WERI-Rb-1 (cell line): ENCODE data around the gene NAT16.

Experiments
- DNase-seq: peaks from one replicate; pipeline ENCODE4 v3.0.0-alpha.2; 2020
- H3K27ac ChIP-seq: fragments of 250-450 bp; sonication (Bioruptor Pico); 2 replicates; pipeline ENCODE4 v1.5.1; 2020; ENCODE audit warnings: mild to moderate bottlenecking, moderate library complexity
- H3K27me3 ChIP-seq: fragments of 250-450 bp; sonication (Bioruptor Pico); 2 replicates; pipeline ENCODE4 v1.5.1; 2021; ENCODE audit warnings: mild to moderate bottlenecking, low read depth, moderate library complexity; ENCODE audit not compliant: insufficient read depth, severe bottlenecking
- H3K36me3 ChIP-seq: fragments of 250-450 bp; sonication (Bioruptor Pico); 2 replicates; pipeline ENCODE4 v1.5.1; 2020; ENCODE audit warnings: mild to moderate bottlenecking, moderate library complexity
- H3K4me3 ChIP-seq: 2 replicates; pipeline ENCODE4 v1.5.1; 2011; ENCODE audit warnings: low read depth, mild to moderate bottlenecking, control low read depth, low read length
- H3K9me3 ChIP-seq: fragments of 250-450 bp; sonication (Bioruptor Pico); 2 replicates; pipeline ENCODE4 v1.5.1; 2021; ENCODE audit warnings: mild to moderate bottlenecking, moderate library complexity; ENCODE audit not compliant: severe bottlenecking
- TF ChIP-seq, protein P1 (sequence below): IDR thresholded peaks from 2 replicates; pipeline ENCODE4 v1.5.1; 2011; ENCODE audit warnings: low read depth, mild to moderate bottlenecking, control low read depth, inconsistent platforms, low read length

Gene NAT16

DNA sequence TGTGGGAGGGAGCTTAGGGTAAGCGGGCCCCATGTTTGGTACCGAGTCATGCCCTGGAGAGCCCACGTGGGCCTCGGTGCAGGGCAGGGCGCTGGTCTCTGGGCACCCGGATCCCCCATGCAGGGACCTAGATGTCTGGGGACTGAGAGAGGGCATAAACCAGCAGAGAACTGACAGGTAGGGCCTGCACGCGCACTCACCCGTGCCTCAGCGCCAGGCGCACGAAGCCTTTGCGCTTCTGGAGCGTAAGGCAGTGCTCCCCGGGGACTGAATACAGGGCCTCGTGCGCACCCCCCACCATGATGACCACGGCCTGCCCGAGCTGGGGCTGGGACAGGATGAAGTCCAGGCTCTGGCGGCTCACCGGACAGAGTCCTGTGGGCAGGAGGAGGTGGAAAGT, 17.9 kb upstream of the NAT16 start:
- H3K4me3 ChIP-seq, result no peak overlapping the region
- DNase-seq, result no peak
- H3K36me3 ChIP-seq, result no peaks in the 10 kb centered on the region
- H3K9me3 ChIP-seq, result no peaks in the 10 kb centered on the region
- TF ChIP-seq, protein P1, sequence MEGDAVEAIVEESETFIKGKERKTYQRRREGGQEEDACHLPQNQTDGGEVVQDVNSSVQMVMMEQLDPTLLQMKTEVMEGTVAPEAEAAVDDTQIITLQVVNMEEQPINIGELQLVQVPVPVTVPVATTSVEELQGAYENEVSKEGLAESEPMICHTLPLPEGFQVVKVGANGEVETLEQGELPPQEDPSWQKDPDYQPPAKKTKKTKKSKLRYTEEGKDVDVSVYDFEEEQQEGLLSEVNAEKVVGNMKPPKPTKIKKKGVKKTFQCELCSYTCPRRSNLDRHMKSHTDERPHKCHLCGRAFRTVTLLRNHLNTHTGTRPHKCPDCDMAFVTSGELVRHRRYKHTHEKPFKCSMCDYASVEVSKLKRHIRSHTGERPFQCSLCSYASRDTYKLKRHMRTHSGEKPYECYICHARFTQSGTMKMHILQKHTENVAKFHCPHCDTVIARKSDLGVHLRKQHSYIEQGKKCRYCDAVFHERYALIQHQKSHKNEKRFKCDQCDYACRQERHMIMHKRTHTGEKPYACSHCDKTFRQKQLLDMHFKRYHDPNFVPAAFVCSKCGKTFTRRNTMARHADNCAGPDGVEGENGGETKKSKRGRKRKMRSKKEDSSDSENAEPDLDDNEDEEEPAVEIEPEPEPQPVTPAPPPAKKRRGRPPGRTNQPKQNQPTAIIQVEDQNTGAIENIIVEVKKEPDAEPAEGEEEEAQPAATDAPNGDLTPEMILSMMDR, result no peak
- no peak overlapping the region for H3K27ac ChIP-seq
- H3K27me3 ChIP-seq, result peaks cover 15% of the 10 kb centered on the region

DNA sequence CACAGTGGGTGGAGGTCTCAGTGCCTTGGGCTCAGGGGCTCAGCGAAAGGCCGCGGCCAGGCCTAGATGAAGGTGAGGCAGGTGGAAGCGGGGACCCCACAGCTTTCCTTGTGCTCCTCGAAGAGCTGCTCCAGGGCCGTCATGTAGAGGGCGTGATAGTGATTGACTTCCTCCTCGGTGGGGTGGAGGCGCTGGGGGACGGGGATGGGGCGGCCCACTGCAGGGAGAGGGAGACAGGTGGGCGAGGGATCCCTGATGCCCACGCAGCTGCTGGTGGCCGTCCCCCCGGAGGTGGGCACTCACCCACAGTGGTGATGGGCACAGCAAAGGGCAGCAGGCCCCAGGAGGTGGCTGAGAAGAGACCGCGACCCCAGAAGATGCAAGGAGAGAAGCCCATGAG, 15.8 kb upstream of the NAT16 start:
- H3K9me3 ChIP-seq, result no peaks in the 10 kb centered on the region
- DNase-seq, result no peak
- no peak overlapping the region for H3K27ac ChIP-seq
- TF ChIP-seq, protein P1, result no peak
- peaks cover 24% of the 10 kb centered on the region for H3K27me3 ChIP-seq
- H3K36me3 ChIP-seq, result no peaks in the 10 kb centered on the region
- H3K4me3 ChIP-seq, result no peak overlapping the region

DNA sequence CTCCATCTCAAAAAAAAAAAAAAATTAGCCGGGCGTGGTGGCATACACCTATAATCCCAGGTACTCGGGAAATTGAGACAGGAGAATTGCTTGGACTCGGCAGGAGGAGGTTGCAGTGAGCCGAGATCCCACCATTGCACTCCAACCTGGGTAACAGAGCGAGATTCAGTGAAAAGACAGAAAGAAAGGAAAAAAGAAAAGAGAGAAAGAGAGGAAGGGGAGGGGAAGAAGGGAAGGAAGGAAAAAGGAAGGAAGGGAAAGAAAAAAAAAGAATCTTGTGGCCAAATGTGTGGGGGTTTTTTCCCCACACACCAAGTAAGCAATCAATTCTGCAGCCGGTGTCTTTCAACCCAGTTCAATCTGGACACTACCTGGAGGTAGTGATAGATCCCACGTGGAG, 9.0 kb upstream of the NAT16 start:
- no peak overlapping the region for H3K27ac ChIP-seq
- no peaks in the 10 kb centered on the region for H3K36me3 ChIP-seq
- H3K27me3 ChIP-seq, result peaks cover 81% of the 10 kb centered on the region
- no peaks in the 10 kb centered on the region for H3K9me3 ChIP-seq
- no peak overlapping the region for H3K4me3 ChIP-seq
- no peak for DNase-seq
- TF ChIP-seq, protein P1, result no peak

DNA sequence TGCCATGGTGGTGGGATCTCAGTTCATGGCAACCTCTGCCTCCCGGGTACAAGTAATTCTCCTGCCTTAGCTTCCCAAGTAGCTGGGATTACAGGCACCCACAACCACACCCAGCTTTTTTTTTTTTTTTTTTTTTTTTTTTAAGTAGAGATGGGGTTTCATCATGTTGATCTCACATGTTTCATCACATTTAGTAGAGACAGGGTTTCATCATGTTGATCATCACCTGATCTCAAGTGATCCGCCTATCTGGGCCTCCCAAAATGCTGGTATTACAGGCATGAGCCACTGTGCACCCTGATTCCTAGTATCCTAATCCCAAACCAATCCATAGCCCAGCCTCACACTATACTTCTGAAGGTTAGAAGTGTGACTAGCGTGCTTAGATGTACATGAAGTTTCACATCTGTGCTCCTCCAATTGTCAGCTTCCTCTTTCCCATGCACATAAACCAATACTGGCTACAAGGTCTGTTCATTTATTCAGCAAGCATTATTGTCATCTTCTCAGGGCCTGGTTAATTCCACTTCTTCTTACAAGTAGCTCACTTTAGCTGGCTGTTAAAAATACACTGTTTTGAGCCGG, 6.8 kb upstream of the NAT16 start:
- no peaks in the 10 kb centered on the region for H3K9me3 ChIP-seq
- no peak for DNase-seq
- no peaks in the 10 kb centered on the region for H3K36me3 ChIP-seq
- no peak overlapping the region for H3K27ac ChIP-seq
- TF ChIP-seq, protein P1, result no peak
- no peak overlapping the region for H3K4me3 ChIP-seq
- peaks cover 81% of the 10 kb centered on the region for H3K27me3 ChIP-seq

DNA sequence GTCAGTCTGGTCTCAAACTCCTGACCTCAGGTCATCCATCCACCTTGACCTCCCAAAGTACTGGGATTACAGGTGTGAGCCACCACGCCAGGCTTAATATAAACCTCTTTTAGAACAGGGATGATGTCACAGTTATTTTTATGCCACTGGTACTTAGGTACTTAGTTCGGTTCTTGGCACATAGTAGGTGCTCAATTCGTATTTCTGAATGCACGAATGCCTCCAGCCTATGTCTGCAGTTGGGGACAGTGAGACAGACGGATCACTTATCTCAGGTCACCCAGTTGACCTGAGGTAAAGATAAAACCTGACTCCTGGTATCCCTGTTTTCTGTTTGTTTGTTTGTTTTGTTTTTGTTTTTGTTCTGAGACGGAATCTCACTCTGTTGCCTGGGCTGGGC, 6.1 kb upstream of the NAT16 start:
- Histone ChIP-seq H3K36me3 (no peaks in the 10 kb centered on the region), H3K9me3 (no peaks in the 10 kb centered on the region), H3K4me3 (no peak overlapping the region), H3K27ac (no peak overlapping the region), H3K27me3 (peaks cover 84% of the 10 kb centered on the region)
- TF ChIP-seq, protein P1, result no peak
- no peak for DNase-seq

DNA sequence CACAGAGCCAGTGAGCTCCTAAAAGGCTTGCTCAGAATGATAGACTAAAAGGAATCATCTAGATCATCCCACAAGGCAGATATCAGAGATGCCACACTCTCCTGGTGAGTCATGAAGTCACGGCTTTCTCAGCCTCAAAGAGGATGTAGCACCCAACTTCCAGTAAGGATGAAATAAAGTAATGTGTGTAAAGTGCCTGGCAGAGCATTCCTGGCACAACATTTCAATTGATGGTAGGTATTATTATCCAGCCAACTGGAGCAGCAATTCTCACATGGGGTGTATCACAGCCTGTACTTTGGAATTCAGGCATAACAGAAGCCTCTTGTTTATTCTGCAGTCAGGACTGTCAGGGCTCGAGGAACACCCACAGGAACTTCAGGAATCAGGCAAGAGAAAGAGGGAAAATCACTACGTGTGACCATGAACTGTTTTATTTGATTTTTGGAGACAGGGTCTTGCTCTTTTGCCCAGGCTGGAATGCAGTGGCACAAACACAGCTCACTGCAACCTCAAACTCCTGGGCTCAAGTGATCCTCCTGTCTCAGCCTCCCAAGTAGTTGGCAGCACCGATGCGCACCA, 5.3 kb upstream of the NAT16 start:
- no peaks in the 10 kb centered on the region for H3K36me3 ChIP-seq
- no peak for DNase-seq
- H3K4me3 ChIP-seq, result no peak overlapping the region
- H3K27ac ChIP-seq, result no peak overlapping the region
- TF ChIP-seq, protein P1, result no peak
- peaks cover 85% of the 10 kb centered on the region for H3K27me3 ChIP-seq
- no peaks in the 10 kb centered on the region for H3K9me3 ChIP-seq
